ENCODE measurements around the gene MYL10. TPM values are rescaled to one million over a fixed set of nuclear protein-coding genes. Genes with fewer than 3 reads are reported as not detected.

The MYL10 gene
- polyA plus RNA-seq, 1 donor from 2014 or later: not detected

- Histone ChIP-seq H4K20me1 (ENCODE audit: insufficient read depth) (no peaks in the 10 kb centered on the region), H3K27me3 (ENCODE audit: insufficient read depth, low read depth, low read length) (no peaks in the 10 kb centered on the region), H3K4me2 (ENCODE audit: low read length) (no peak overlapping the region), H3K27ac (ENCODE audit: low read length) (no peak overlapping the region), H3K9ac (ENCODE audit: low read length) (no peak overlapping the region), H3K9me2 (ENCODE audit: insufficient read depth, low read length) (no peaks in the 10 kb centered on the region), H3K36me3 (ENCODE audit: insufficient read depth, low read length) (no peaks in the 10 kb centered on the region), H3K79me2 (replicated peaks; ENCODE audit: insufficient read depth, low read length) (no peaks in the 10 kb centered on the region), H3K9me3 (ENCODE audit: low read length) (no peaks in the 10 kb centered on the region), H3K4me3 (ENCODE audit: low read length) (no peak overlapping the region), H3F3A (ENCODE audit: insufficient read depth, low read length, poor library complexity, severe bottlenecking) (no peaks in the 10 kb centered on the region), H2AFZ (ENCODE audit: low read depth, low read length) (no peak overlapping the region)
- TF ChIP-seq EZH2 (IDR thresholded peaks at IDR 0.05; ENCODE audit: borderline replicate concordance, insufficient read depth, low read length, poor library complexity, severe bottlenecking) (no peak), RAD21 (conservative IDR thresholded peaks at IDR 0.05) (no peak), EP300 (conservative IDR thresholded peaks at IDR 0.05; ENCODE audit: poor library complexity, severe bottlenecking) (no peak), SMC3 (conservative IDR thresholded peaks at IDR 0.05; ENCODE audit: poor library complexity) (no peak), CTCF (IDR thresholded peaks at IDR 0.05; ENCODE audit: poor library complexity, severe bottlenecking) (no peak), POLR2AphosphoS5 (IDR thresholded peaks at IDR 0.05) (no peak), REST (IDR thresholded peaks at IDR 0.05; ENCODE audit: borderline replicate concordance) (no peak), TAF1 (IDR thresholded peaks at IDR 0.05; ENCODE audit: low read depth) (no peak), MXI1 (conservative IDR thresholded peaks at IDR 0.05; ENCODE audit: poor library complexity, severe bottlenecking) (no peak)
Observed at GRCh38 chr7:101635484-101635883, 6.4 kb upstream of the MYL10 start.

GRCh38 chr7:101634196-101634717, 5.2 kb upstream of the MYL10 start:
- Histone ChIP-seq H3K4me3 (ENCODE audit: low read length) (no peak overlapping the region), H2AFZ (ENCODE audit: low read depth, low read length) (no peak overlapping the region), H4K20me1 (ENCODE audit: insufficient read depth) (no peaks in the 10 kb centered on the region), H3K4me2 (ENCODE audit: low read length) (no peak overlapping the region), H3K79me2 (replicated peaks; ENCODE audit: insufficient read depth, low read length) (no peaks in the 10 kb centered on the region), H3K36me3 (ENCODE audit: insufficient read depth, low read length) (no peaks in the 10 kb centered on the region), H3K9me3 (ENCODE audit: low read length) (no peaks in the 10 kb centered on the region), H3K27ac (ENCODE audit: low read length) (no peak overlapping the region), H3F3A (ENCODE audit: insufficient read depth, low read length, poor library complexity, severe bottlenecking) (no peaks in the 10 kb centered on the region), H3K27me3 (ENCODE audit: insufficient read depth, low read depth, low read length) (no peaks in the 10 kb centered on the region), H3K9me2 (ENCODE audit: insufficient read depth, low read length) (no peaks in the 10 kb centered on the region), H3K9ac (ENCODE audit: low read length) (no peak overlapping the region)
- no peak for TF ChIP-seq TAF1 (IDR thresholded peaks at IDR 0.05; ENCODE audit: low read depth)
- no peak for TF ChIP-seq RAD21 (conservative IDR thresholded peaks at IDR 0.05)
- no peak for TF ChIP-seq CTCF (IDR thresholded peaks at IDR 0.05; ENCODE audit: poor library complexity, severe bottlenecking)
- TF ChIP-seq EP300 (conservative IDR thresholded peaks at IDR 0.05; ENCODE audit: poor library complexity, severe bottlenecking): no peak
- no peak for TF ChIP-seq REST (IDR thresholded peaks at IDR 0.05; ENCODE audit: borderline replicate concordance)
- no peak for TF ChIP-seq SMC3 (conservative IDR thresholded peaks at IDR 0.05; ENCODE audit: poor library complexity)
- no peak for TF ChIP-seq POLR2AphosphoS5 (IDR thresholded peaks at IDR 0.05)
- TF ChIP-seq EZH2 (IDR thresholded peaks at IDR 0.05; ENCODE audit: borderline replicate concordance, insufficient read depth, low read length, poor library complexity, severe bottlenecking): no peak
- TF ChIP-seq MXI1 (conservative IDR thresholded peaks at IDR 0.05; ENCODE audit: poor library complexity, severe bottlenecking): no peak

All from neural cell (in vitro differentiated cells).